Transverse colon (tissue), 3 donors: ENCODE data around the gene UBAP2.

Experiments used
- EP300 ChIP-seq: sonication (generic); formaldehyde crosslinking; IDR thresholded peaks from one replicate; pipeline ENCODE4 v1.6.1; 2017; ENCODE audit warnings: antibody characterized with exemption, low read depth
- POLR2A ChIP-seq: fragments of 450-650 bp; IDR thresholded peaks from one replicate; pipeline ENCODE4 v1.6.1; 2016; ENCODE audit warnings: antibody characterized with exemption, mild to moderate bottlenecking, moderate library complexity
- TF ChIP-seq, protein P1 (sequence below), 5 experiments: fragments of 200-600 bp in 3 of 5; fragments of 450-650 bp in 2 of 5; sonication (generic) in 3 of 5; IDR thresholded peaks; 1 replicate in 2 of 5; 2 replicates in 3 of 5; pipeline ENCODE4 v1.5.1; 2016 to 2017; ENCODE audit warnings: antibody characterized with exemption in 5 of 5, inconsistent platforms in 3 of 5, mild to moderate bottlenecking in 2 of 5, moderate library complexity in 1 of 5

DNA sequence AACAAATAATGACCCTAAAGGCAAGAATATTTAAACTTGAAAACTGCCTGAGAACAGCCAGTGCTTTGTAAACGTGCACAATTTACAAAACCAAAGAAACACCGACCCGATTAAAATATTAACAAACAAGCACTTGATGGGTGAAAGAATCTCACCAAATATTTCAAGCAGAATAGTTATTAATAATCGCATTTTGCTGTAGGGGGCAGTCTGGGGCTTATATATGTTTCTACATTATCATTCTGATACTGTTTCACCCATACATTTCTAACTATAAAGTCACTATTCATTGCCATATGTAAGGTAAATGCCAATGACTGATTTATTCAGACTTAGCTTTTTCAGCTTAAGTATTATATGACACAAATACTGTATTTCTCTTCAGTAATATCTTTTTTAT is 37.7 kb downstream of the UBAP2 start:
- TF ChIP-seq, protein P1, sequence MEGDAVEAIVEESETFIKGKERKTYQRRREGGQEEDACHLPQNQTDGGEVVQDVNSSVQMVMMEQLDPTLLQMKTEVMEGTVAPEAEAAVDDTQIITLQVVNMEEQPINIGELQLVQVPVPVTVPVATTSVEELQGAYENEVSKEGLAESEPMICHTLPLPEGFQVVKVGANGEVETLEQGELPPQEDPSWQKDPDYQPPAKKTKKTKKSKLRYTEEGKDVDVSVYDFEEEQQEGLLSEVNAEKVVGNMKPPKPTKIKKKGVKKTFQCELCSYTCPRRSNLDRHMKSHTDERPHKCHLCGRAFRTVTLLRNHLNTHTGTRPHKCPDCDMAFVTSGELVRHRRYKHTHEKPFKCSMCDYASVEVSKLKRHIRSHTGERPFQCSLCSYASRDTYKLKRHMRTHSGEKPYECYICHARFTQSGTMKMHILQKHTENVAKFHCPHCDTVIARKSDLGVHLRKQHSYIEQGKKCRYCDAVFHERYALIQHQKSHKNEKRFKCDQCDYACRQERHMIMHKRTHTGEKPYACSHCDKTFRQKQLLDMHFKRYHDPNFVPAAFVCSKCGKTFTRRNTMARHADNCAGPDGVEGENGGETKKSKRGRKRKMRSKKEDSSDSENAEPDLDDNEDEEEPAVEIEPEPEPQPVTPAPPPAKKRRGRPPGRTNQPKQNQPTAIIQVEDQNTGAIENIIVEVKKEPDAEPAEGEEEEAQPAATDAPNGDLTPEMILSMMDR (IDR thresholded peaks at IDR 0.05): peak in 1 of 5 experiments; percentile 17
- TF ChIP-seq EP300 (no peak), POLR2A (no peak)
